GM21737 (cell line): ENCODE results near the gene THOC3.
"Not testable (repeated sequence)": the region's sequence is repeated elsewhere in the genome, so short reads cannot be mapped to it uniquely, and the experiment has no call there.

Experiments
- ATAC-seq: cut with Tn5 transposase; IDR thresholded peaks from one replicate; pipeline ENCODE4 v1.9.1; 2021; ENCODE audit warnings: mild to moderate bottlenecking, moderate library complexity; ENCODE audit not compliant: unreplicated experiment

Gene THOC3, protein sequence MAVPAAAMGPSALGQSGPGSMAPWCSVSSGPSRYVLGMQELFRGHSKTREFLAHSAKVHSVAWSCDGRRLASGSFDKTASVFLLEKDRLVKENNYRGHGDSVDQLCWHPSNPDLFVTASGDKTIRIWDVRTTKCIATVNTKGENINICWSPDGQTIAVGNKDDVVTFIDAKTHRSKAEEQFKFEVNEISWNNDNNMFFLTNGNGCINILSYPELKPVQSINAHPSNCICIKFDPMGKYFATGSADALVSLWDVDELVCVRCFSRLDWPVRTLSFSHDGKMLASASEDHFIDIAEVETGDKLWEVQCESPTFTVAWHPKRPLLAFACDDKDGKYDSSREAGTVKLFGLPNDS

DNA sequence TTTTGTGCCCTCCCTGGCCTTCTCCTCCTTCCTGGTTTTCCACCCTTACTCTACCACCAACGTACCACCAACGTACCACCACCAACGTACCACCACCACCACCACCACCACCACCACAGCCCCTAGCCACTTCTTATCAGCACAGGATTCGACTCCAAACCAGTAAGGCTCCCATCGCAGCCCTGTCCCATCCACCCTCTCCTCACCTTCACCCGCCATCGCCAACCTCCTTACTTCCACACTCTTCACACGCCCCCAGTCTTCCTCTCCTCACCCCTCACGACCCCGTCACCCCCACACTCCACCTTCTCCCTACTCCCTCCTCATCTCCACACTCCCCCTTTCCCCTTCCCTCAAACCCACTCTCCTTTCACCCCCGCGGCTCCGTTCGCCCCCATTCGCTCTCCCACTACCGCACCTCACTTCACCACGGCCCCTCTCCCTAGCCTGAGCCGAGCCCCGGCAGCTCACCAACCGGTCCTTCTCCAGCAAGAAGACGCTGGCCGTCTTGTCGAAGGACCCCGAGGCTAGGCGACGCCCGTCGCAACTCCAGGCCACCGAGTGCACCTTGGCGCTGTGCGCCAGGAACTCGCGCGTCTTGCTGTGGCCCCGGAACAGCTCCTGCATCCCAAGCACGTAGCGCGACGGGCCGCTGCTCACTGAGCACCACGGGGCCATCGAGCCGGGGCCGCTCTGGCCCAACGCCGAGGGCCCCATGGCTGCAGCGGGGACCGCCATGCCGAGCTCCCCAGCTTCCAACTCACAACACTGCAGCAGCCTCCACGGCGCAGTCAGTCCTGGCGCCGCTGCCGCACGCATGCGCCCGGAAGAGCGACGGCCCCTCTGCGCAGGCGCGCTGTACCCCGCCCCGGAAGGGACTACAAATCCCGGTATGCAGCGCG is at the start of gene THOC3:
Gene THOC3 (minus strand): TSS at position 845 of the 902 bp plus-strand sequence. CDS start 107 bp downstream, at position 738.
- peak; percentile 98 for ATAC-seq

DNA sequence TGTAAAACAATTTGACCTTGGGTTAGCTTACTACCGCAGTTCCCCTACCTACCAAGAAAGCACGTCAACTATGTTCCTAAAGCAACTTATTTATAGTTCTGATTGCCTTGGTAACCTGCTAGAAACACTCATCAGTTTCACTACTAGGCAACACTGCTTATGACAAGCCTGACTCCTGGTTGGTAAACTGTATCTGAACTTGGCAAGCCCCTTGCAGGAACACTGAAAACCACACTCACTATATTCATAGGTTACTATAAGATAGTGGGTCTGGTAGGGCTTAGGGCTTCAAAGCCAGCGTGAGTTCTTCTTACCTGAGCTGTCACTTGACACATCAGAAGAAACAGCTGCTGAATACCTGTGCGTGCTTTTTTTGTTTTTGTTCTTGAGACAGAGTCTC is 49.2 kb upstream of the THOC3 start:
- ATAC-seq: not testable (repeated sequence)

DNA sequence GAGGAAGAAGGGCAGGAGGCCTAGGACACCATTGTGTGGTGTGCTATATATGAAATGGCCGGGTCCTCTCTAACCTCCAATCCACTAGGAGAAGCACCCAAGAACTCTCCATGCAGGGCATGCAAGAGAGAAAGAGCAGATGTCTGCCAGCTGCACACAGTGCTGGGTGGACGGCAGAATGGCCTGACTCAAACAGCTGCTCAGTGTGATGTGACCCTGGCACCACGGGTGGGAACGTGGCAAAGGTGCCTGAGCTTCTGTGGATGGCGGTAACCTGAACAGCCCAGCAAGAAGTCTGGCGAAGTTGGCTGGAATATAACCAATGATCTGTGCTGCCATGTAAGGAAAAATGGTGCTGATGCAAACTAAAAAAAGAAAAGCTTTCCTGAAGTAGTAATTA is 46.2 kb upstream of the THOC3 start:
- ATAC-seq: not testable (repeated sequence)

DNA sequence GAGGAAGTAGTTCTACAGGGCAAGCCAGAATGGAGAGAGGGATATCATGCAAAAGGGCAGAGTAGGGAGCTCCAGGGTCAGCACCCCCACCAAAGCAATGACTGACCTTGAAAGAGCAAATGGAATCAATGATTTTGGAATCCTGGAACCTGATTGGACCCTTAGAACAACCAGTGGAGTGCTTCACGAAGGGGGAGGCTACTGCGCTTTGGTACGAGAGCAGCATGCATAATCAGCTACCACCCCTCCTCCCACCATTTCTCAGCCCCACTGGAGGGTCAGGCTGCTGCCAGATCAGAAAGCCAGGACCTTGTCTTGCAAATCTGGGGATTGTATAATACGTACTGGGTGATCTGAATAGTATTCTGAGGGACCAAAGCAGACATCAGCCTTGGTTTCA is 43.0 kb upstream of the THOC3 start:
- ATAC-seq: not testable (repeated sequence)

DNA sequence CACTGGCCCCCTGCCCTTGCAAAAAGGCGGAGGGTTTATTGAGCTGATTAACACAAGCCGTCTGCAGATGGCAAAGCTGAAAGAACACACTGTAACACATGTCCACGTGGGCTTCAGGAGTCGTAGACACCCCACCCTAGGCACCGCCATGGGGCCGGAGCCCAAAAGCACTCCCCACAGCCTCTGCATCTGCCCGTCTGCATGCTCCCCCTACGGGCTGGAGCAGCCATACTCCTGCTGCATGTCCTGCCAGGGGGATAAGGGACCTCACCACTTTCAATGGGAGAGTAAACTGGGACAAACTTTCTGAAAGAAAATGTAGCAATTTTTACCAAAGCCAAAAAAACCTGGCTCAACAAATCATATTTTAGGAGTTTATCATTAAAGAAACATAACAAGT is 42.1 kb upstream of the THOC3 start:
- not testable (repeated sequence) for ATAC-seq

DNA sequence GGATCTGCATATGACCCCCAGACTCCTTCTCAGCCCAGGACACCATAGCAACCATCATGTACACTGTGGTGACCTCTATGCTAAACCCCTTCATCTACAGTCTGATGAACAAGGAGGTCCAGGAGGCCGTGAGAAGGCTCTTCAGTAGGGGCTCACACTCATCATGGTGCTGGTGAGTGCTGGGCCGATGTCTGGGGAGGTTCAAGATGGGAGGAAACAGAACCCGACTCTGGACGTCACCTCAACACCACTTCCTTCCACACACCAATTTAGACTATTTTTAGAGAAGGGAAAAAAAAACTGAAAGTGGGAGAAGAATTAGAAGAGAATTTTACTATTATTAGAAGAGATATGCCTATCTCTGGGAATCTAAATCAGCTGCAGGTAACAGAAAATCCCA is 39.1 kb upstream of the THOC3 start:
- ATAC-seq: not testable (repeated sequence)

DNA sequence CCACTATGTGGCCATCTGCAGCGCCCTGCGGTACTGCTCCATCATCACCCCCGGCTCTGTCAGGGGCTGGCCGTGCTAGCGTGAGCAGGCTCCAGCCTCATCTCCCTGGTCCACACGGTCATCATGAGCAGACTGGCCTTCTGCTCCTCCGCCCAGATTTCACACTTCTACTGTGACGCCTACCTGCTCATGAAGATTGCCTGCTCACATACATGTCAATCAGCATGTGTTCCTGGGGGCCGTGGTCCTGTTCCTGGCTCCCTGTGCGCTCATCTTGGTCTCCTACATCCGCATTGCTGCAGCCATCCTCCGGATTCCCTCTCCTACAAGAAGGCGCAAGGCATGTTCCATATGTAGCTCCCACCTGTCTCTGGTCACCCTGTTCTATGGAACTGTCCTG is 38.7 kb upstream of the THOC3 start:
- ATAC-seq: not testable (repeated sequence)

DNA sequence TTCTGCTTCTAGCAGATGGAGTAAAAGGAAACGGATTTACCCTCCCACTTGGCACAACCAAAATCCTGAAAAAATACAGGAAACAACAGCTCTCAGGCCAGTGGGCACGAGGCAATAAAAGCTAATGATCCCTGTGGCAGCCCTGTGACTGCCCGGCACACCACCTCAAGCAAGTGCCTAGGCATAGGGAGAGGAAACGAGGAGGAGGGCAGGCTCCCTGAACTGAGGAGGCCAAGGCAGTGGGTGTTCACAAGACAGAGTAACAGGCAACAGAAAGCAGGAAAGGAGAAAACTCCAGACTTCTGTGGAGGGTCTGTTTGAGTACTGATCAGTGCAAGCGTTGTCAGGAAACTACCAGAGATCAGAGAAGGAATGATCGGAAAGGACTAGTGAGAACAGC is 29.9 kb upstream of the THOC3 start:
- ATAC-seq: not testable (repeated sequence)

DNA sequence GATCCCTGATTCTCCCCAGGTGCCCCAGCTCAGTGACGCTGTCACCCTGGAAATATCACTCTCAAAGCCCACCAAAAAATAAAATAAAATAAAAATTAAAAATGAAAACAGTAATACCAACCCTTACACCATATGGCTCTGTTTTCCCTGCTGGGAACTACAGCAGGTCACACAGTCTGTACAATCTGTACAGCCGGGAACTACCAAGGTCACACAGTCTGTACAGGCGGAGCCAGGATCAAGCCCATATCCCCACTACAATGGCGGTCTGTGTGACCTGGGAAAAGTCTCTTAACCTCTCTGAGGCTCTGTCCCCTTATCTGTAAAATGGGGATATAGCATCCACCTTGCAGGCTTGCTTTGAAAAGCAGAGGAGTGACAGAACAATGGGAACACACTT is 29.4 kb upstream of the THOC3 start:
- ATAC-seq: not testable (repeated sequence)

DNA sequence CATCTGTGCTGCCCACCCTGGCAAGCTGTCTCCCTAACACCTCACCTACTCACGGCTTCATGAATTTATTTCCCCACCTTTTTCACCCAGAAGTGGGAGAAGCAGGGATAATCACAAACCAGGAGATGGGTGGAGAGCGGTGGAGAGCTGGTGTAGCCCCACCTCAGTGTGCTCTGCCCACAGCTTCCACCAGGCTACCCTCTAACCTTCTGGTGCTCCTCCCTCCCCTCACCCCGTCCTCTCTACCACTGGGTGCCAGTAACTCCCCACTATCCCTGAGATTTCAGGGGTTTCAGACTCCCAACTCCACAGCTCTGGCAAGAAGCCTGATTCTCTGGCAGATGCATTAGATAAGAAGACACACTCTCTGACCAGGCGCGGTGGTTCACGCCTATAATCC is 28.7 kb upstream of the THOC3 start:
- ATAC-seq: not testable (repeated sequence)

DNA sequence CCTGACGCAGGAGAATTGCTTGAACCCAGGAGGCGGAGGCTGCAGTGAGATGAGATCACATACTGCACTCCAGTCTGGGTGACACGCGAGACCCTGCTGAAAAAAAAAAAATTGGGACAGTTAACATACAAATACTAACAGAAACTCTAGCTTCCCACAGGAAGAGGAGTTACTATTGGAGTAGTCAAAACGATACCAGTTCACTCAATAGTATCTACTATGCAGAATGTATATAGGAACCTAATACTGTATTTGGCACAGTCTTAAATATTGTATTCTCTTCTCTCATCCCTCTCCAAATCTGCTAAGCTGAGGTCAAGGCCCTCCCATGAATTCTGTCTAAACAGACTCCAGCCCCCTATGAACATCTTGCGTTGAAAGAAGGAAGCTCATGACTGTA is 27.4 kb upstream of the THOC3 start:
- ATAC-seq: not testable (repeated sequence)

DNA sequence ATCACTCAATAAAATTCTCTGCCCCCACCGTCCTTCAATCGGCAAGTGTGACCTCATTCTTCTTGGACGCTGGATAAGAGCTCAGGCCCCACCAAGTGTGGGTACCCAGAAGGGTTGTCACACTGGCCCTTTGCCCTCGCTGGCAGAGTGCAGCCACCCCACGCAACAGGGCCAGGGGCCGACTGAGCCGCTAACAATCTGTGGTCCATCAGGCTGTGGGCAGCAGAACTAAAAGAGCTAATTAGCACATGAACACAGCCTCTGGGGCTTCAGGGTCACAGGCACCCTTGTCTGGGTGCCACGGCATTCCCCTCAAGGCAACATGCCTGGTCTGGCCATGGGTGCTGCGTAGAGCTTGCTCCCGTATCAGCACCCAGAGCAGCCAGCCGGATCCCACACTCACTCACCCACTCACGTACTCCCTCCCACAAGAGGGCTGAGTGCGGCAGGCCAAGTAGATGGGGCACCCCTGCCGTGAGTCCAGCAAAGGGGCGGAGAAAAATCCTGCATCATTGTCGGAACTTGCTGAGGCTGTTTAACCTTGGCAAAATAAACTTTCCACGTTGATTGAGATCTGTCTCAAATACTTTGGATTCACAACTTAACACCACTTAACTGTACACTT is 11.4 kb upstream of the THOC3 start:
- not testable (repeated sequence) for ATAC-seq

DNA sequence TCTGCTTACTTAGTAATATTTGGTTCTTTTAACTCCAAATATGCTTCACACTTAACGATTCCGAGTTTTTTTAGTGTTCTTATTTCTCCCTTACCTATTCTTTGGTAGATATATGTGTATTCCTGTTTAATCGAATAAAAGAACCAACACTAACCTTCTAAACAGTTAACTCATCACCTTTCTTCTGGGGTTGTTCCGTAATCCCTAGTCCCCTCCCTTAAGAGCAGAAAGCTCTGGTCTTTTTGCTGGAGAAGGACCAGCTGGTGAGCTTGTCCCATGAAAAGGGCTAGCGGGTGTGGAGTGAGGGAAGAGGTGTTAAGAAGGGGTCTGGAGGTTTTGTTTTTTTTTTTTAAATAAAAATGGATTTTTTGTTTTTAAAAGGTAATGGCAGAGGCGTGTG is 266 bp upstream of the THOC3 start:
- peak; percentile 19 for ATAC-seq

DNA sequence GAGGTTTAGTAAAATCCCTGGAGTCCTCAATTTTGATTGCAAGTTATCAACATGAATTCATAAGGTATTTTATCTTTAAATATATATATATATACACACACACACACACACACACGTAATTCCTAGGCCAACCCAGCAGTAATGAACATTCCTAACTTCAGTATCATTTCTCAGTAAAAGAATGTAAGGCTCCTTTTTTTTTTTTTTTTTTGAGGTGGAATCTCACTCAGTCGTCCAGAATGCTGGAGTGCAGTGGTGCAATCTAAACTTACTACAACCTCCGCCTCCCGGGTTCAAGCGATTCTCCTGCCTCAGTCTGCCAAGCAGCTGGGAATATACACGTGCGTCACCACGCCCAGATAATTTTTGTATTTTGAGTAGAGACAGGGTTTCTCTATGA is 5.8 kb downstream of the THOC3 start:
- not testable (repeated sequence) for ATAC-seq

DNA sequence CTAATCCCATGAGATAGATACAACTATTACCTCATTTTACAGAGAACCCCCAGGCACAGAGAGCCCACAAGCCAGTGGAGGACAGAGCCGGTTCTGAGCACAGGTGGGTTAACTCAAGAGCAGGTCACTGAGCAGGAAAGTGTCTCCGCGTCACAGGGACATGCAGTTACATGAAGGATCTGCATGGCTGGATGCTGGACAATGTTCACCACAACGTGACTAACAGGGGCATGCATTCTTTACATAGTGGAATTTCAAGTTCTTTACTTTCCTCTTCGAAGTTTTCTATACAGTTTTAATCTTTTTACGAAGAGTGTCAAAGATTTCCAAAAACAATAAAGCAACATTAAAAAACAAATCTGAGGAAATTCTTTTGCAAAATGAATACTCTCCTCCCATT is 7.9 kb downstream of the THOC3 start:
- not testable (repeated sequence) for ATAC-seq

DNA sequence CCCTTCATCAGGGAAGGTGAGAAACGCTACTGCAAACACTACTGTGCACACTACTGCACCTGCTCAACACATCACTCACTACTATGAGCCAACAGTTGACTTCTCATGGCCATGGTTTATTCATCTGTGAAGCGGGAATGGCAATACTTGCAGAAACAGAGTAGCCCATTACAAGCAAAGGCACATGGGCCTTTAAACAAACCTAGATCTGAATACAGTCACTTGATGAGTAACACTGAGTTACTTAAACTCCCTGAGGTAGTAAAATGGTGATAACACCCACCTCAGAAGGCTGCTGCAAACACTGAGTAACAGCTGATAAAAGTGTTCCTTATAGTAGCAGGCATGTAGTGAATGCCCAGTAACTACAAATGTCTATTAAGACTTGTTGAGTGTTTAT is 9.6 kb downstream of the THOC3 start:
- not testable (repeated sequence) for ATAC-seq

DNA sequence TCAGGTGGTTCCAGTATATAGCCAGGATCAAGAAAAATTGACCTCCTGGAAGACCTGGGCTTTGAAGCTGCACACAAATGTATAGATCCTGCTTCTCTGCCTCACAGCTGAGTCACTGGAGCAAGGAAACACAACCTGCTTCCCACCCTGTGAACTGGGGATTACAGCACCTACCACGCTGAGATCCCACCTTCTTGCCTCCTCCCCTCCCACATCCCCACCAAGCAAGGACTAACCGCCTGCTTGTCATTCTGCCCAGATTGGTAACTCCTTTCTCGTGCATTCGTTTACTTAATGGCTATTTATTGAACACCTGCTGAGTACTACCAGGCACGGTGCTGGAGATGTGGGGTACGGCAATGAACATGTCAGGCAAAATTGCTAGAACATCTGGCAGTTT is 14.0 kb downstream of the THOC3 start:
- ATAC-seq: not testable (repeated sequence)

DNA sequence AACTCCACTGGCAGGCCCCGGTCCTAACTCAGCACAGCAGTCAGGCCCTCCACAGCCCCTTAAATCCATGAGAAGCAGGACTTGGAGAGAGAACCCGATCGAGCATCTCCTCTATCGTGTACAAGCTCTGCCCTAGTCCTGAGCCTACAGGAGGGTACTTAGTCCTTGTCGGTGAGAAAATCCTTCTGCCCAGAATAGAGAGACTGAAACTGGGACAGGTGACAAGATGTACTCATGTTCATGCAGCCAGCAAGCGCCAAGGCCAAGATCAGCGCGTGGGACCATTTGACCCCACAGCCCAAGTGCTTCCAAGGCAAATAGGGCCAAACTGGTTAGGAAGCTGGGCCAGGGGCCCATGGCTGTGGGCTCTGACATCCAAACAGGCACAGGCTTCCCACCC is 15.3 kb downstream of the THOC3 start:
- not testable (repeated sequence) for ATAC-seq

DNA sequence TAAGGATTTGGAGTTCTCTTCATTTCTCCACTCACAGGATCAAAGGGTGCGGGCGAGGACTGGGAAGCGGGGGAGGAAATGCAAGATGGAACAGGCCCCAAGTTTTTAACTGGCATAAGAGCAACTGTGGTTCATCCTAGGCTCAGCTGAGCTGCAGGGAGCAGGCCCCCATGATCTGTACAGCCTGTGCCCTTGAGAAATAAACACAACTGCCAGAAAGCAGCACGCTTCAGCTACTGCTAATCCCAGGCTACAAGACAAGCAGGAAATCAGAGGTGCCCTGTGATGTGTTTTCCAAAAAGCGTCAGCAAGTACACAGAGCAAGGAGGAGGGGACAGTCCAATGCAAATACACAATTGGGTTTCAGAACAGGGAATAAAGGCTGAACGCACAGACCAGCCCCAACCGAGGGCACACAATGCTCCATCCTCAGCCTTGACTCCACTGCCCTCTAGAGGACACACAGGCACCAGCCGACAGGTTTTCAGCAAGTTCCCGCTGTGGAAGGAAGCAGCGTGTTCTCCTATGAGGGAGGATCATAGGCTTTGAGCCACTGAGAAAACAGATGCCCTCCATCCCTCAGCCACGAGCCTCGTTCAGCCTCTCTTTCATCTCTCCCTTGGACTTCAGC is 16.7 kb downstream of the THOC3 start:
- not testable (repeated sequence) for ATAC-seq

DNA sequence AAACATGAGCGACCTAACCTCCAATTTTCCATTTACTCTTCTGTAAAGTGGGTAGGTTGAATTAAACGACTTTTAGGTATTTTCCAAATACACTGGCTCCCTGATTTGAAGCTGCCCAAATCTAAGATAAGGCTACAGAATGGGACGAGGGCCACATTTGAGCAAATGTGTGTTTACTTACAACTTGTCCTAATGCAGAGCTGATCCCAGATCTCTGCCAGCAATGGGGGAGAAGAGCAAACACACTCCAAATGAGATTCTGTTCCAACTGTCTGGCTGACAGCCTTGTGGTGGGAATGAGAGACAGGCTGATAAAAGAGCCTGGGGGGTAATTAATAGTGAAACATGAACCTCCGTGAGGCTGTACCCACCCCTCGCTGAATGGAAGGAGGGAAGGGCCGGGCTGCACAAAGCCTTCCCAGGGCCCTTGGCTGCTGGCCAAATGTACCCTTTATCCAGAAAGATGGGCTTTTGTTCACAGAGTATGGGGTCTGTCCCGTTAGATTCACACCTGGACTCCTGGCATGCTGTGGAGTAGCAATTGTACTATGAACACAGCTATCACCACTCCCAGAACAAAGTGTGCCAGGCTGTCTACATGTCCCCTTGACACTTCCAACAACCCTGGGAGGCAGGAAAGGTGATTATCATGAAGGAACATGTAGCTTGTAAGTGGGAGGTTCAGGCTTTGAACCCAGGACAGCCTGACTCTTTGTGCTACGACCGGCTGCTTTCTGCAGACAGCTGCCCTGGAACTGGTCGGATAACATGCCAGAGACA is 19.6 kb downstream of the THOC3 start:
- ATAC-seq: not testable (repeated sequence)
